ENCODE results near the gene PRR5L. TPM values are rescaled to one million over a fixed set of nuclear protein-coding genes. Genes with fewer than 3 reads are reported as not detected.

The PRR5L gene
- total and polyA plus RNA-seq, 2 experiments from 2014 or later = 3.1 to 8.9 TPM

DNA sequence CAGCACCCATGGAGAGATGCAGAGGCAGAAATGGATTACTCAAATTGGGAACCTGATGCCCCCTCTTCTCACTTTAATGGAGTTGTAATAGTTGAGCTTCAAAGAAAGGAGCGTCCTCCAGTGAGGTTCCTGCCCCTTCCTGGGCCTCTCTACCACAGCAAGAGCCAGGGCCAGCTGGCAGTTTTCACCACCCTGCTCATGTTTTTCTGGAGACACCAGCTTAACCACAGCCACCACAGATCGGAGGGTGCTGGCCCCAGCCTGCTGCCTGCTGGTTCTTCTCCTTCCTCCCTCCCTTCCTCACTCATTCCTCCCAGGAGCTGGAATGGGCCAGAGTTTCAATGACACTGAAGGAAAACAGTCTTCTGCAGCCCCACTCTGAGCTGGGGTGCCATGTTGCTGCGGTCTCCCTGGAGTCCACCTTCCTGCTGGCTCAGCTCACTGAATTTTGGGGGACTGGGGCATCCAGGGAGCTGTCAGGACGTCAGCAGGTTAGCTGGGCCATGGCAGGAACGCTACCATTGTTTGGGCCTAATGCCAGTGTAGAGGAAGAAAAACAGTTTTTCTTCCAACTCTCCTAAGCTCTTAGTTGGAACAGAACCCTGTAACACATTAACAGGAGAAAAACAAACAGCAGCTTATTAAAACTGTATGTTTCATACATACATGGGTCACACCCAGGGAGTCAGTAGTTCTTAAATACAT is 156.3 kb downstream of the PRR5L start:
- Mint-ChIP-seq H3K4me1 (peaks cover 32% of the 10 kb centered on the region), H3K4me3 (no peak overlapping the region), H3K36me3 (ENCODE audit: low read depth) (no peaks in the 10 kb centered on the region; the same call in 2 of the 3 replicates), H3K27me3 (ENCODE audit: insufficient read depth, low read depth, poor library complexity) (peaks cover 3% of the 10 kb centered on the region), H3K27ac (no peak overlapping the region; the same call in 1 of the 2 replicates), H3K9me3 (no peaks in the 10 kb centered on the region; the same call in 2 of the 3 replicates)
- no peak overlapping the region for H3K4me3 ChIP-seq
- TF ChIP-seq STAT1 (IDR thresholded peaks at IDR 0.05; ENCODE audit: unreplicated experiment) = no peak
- TF ChIP-seq POLR2AphosphoS5 (IDR thresholded peaks at IDR 0.05; ENCODE audit: low read depth) = no peak
- no peak for TF ChIP-seq ZNF114 (CRISPR knock-in tag; IDR thresholded peaks at IDR 0.05)
- TF ChIP-seq, protein P1, sequence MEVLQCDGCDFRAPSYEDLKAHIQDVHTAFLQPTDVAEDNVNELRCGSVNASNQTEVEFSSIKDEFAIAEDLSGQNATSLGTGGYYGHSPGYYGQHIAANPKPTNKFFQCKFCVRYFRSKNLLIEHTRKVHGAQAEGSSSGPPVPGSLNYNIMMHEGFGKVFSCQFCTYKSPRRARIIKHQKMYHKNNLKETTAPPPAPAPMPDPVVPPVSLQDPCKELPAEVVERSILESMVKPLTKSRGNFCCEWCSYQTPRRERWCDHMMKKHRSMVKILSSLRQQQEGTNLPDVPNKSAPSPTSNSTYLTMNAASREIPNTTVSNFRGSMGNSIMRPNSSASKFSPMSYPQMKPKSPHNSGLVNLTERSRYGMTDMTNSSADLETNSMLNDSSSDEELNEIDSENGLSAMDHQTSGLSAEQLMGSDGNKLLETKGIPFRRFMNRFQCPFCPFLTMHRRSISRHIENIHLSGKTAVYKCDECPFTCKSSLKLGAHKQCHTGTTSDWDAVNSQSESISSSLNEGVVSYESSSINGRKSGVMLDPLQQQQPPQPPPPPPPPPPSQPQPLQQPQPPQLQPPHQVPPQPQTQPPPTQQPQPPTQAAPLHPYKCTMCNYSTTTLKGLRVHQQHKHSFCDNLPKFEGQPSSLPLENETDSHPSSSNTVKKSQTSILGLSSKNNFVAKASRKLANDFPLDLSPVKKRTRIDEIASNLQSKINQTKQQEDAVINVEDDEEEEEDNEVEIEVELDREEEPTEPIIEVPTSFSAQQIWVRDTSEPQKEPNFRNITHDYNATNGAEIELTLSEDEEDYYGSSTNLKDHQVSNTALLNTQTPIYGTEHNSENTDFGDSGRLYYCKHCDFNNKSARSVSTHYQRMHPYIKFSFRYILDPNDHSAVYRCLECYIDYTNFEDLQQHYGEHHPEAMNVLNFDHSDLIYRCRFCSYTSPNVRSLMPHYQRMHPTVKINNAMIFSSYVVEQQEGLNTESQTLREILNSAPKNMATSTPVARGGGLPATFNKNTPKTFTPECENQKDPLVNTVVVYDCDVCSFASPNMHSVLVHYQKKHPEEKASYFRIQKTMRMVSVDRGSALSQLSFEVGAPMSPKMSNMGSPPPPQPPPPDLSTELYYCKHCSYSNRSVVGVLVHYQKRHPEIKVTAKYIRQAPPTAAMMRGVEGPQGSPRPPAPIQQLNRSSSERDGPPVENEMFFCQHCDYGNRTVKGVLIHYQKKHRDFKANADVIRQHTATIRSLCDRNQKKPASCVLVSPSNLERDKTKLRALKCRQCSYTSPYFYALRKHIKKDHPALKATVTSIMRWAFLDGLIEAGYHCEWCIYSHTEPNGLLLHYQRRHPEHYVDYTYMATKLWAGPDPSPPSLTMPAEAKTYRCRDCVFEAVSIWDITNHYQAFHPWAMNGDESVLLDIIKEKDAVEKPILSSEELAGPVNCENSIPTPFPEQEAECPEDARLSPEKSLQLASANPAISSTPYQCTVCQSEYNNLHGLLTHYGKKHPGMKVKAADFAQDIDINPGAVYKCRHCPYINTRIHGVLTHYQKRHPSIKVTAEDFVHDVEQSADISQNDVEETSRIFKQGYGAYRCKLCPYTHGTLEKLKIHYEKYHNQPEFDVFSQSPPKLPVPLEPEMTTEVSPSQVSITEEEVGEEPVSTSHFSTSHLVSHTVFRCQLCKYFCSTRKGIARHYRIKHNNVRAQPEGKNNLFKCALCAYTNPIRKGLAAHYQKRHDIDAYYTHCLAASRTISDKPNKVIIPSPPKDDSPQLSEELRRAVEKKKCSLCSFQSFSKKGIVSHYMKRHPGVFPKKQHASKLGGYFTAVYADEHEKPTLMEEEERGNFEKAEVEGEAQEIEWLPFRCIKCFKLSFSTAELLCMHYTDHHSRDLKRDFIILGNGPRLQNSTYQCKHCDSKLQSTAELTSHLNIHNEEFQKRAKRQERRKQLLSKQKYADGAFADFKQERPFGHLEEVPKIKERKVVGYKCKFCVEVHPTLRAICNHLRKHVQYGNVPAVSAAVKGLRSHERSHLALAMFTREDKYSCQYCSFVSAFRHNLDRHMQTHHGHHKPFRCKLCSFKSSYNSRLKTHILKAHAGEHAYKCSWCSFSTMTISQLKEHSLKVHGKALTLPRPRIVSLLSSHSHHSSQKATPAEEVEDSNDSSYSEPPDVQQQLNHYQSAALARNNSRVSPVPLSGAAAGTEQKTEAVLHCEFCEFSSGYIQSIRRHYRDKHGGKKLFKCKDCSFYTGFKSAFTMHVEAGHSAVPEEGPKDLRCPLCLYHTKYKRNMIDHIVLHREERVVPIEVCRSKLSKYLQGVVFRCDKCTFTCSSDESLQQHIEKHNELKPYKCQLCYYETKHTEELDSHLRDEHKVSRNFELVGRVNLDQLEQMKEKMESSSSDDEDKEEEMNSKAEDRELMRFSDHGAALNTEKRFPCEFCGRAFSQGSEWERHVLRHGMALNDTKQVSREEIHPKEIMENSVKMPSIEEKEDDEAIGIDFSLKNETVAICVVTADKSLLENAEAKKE (CRISPR knock-in tag; IDR thresholded peaks at IDR 0.05) = no peak
- TF ChIP-seq, protein P2, sequence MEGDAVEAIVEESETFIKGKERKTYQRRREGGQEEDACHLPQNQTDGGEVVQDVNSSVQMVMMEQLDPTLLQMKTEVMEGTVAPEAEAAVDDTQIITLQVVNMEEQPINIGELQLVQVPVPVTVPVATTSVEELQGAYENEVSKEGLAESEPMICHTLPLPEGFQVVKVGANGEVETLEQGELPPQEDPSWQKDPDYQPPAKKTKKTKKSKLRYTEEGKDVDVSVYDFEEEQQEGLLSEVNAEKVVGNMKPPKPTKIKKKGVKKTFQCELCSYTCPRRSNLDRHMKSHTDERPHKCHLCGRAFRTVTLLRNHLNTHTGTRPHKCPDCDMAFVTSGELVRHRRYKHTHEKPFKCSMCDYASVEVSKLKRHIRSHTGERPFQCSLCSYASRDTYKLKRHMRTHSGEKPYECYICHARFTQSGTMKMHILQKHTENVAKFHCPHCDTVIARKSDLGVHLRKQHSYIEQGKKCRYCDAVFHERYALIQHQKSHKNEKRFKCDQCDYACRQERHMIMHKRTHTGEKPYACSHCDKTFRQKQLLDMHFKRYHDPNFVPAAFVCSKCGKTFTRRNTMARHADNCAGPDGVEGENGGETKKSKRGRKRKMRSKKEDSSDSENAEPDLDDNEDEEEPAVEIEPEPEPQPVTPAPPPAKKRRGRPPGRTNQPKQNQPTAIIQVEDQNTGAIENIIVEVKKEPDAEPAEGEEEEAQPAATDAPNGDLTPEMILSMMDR (conservative IDR thresholded peaks at IDR 0.05; ENCODE audit: low read depth in 2 of 2) = no peak
- TF ChIP-seq, protein P3, sequence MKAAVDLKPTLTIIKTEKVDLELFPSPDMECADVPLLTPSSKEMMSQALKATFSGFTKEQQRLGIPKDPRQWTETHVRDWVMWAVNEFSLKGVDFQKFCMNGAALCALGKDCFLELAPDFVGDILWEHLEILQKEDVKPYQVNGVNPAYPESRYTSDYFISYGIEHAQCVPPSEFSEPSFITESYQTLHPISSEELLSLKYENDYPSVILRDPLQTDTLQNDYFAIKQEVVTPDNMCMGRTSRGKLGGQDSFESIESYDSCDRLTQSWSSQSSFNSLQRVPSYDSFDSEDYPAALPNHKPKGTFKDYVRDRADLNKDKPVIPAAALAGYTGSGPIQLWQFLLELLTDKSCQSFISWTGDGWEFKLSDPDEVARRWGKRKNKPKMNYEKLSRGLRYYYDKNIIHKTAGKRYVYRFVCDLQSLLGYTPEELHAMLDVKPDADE (IDR thresholded peaks at IDR 0.05) = no peak
- no peak for TF ChIP-seq ZNF331 (CRISPR knock-in tag; IDR thresholded peaks at IDR 0.05; ENCODE audit: low read depth)
- TF ChIP-seq EZH2phosphoT487 (IDR thresholded peaks at IDR 0.05; ENCODE audit: unreplicated experiment) = no peak
- no peak for TF ChIP-seq JUNB (IDR thresholded peaks at IDR 0.05; ENCODE audit: unreplicated experiment)
- TF ChIP-seq, protein P4, sequence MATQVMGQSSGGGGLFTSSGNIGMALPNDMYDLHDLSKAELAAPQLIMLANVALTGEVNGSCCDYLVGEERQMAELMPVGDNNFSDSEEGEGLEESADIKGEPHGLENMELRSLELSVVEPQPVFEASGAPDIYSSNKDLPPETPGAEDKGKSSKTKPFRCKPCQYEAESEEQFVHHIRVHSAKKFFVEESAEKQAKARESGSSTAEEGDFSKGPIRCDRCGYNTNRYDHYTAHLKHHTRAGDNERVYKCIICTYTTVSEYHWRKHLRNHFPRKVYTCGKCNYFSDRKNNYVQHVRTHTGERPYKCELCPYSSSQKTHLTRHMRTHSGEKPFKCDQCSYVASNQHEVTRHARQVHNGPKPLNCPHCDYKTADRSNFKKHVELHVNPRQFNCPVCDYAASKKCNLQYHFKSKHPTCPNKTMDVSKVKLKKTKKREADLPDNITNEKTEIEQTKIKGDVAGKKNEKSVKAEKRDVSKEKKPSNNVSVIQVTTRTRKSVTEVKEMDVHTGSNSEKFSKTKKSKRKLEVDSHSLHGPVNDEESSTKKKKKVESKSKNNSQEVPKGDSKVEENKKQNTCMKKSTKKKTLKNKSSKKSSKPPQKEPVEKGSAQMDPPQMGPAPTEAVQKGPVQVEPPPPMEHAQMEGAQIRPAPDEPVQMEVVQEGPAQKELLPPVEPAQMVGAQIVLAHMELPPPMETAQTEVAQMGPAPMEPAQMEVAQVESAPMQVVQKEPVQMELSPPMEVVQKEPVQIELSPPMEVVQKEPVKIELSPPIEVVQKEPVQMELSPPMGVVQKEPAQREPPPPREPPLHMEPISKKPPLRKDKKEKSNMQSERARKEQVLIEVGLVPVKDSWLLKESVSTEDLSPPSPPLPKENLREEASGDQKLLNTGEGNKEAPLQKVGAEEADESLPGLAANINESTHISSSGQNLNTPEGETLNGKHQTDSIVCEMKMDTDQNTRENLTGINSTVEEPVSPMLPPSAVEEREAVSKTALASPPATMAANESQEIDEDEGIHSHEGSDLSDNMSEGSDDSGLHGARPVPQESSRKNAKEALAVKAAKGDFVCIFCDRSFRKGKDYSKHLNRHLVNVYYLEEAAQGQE (IDR thresholded peaks at IDR 0.05; ENCODE audit: unreplicated experiment) = no peak
- TF ChIP-seq CREB1 (CRISPR knock-in tag; IDR thresholded peaks at IDR 0.05; ENCODE audit: low read depth) = no peak
- no peak overlapping the region for H3K4me2 ChIP-seq
- H3K79me2 ChIP-seq (replicated peaks; ENCODE audit: insufficient read depth) = no peaks in the 10 kb centered on the region
- no peaks in the 10 kb centered on the region for H3K36me3 ChIP-seq (ENCODE audit: insufficient read depth)
- ATAC-seq (no peak), DNase-seq (ENCODE audit: low spot score) (no peak)
- peaks cover 14% of the 10 kb centered on the region for H3K4me1 ChIP-seq (ENCODE audit: insufficient read depth)
- H3F3A ChIP-seq (replicated peaks; ENCODE audit: low read depth) = no peaks in the 10 kb centered on the region
- H3K27me3 ChIP-seq (ENCODE audit: insufficient read depth) = no peaks in the 10 kb centered on the region
- H3K27ac ChIP-seq (ENCODE audit: low read depth) = no peak overlapping the region
- no peak overlapping the region for H2AFZ ChIP-seq
- no peaks in the 10 kb centered on the region for H4K20me1 ChIP-seq (replicated peaks; ENCODE audit: insufficient read depth)
- H3K9me2 ChIP-seq (ENCODE audit: insufficient read depth) = no peaks in the 10 kb centered on the region

Data from GM23338 (cell line).